A673 (cell line): Measurements from ENCODE around the gene RGR.

ENCODE experiments used
- CTCF ChIP-seq: fragments of 300-800, 200-600 bp; sonication (generic); conservative IDR thresholded peaks from 2 replicates; pipeline ENCODE4 v1.5.1; 2017; ENCODE audit warnings: low read depth, mild to moderate bottlenecking, antibody characterized with exemption, low read length, moderate library complexity, mixed read lengths
- EZH2 ChIP-seq: fragments of 200-600 bp; sonication (generic); IDR thresholded peaks from 2 replicates; pipeline ENCODE4 v1.6.1; 2017; ENCODE audit warnings: borderline replicate concordance, low read depth, mild to moderate bottlenecking, mixed read lengths, antibody characterized with exemption, low read length; ENCODE audit not compliant: poor library complexity, severe bottlenecking

- TF ChIP-seq CTCF (no peak), EZH2 (no peak)
Measured at GRCh38 chr10:84270708-84271107, 25.9 kb downstream of the RGR start.
